ENCODE data around the gene KRTAP17-1. TPM values are rescaled to one million over a fixed set of nuclear protein-coding genes. Genes with fewer than 3 reads are reported as not detected.
"Not testable (repeated sequence)": the region's sequence is repeated elsewhere in the genome, so short reads cannot be mapped to it uniquely, and the experiment has no call there.

The KRTAP17-1 gene
- total RNA-seq, result not detected

GRCh38 chr17:41315204-41315794 is at the start of gene KRTAP17-1:
KRTAP17-1 (minus strand) TSS chr17:41315710; CDS start chr17:41315650, 60 bp downstream.
- Histone ChIP-seq H3K27ac (no peak within 1 kb of the TSS), H3K4me1 (no peaks in the 10 kb centered on the region), H3K4me3 (no peak within 1 kb of the TSS), H3K27me3 (no peaks in the 10 kb centered on the region), H3K9me3 (peaks cover 0 to 3% (median 0%) of the 10 kb centered on the region in 4 donors), H3K36me3 (no peaks in the 10 kb centered on the region)
- DNase-seq, result no peak
- TF ChIP-seq, protein P1, sequence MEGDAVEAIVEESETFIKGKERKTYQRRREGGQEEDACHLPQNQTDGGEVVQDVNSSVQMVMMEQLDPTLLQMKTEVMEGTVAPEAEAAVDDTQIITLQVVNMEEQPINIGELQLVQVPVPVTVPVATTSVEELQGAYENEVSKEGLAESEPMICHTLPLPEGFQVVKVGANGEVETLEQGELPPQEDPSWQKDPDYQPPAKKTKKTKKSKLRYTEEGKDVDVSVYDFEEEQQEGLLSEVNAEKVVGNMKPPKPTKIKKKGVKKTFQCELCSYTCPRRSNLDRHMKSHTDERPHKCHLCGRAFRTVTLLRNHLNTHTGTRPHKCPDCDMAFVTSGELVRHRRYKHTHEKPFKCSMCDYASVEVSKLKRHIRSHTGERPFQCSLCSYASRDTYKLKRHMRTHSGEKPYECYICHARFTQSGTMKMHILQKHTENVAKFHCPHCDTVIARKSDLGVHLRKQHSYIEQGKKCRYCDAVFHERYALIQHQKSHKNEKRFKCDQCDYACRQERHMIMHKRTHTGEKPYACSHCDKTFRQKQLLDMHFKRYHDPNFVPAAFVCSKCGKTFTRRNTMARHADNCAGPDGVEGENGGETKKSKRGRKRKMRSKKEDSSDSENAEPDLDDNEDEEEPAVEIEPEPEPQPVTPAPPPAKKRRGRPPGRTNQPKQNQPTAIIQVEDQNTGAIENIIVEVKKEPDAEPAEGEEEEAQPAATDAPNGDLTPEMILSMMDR (IDR thresholded peaks at IDR 0.05), result no peak
- TF ChIP-seq POLR2A (IDR thresholded peaks at IDR 0.05), result no peak

GRCh38 chr17:41363881-41364280 is 48.4 kb upstream of the KRTAP17-1 start:
- Histone ChIP-seq H3K4me3 (no peak overlapping the region), H3K27me3 (no peaks in the 10 kb centered on the region), H3K4me1 (no peaks in the 10 kb centered on the region), H3K9me3 (no peaks in the 10 kb centered on the region), H3K27ac (no peak overlapping the region), H3K36me3 (no peaks in the 10 kb centered on the region)
- no peak for DNase-seq
- TF ChIP-seq, protein P1 (IDR thresholded peaks at IDR 0.05), result no peak
- no peak for TF ChIP-seq POLR2A (IDR thresholded peaks at IDR 0.05)

- Histone ChIP-seq H3K27ac (no peak overlapping the region), H3K36me3 (no peaks in the 10 kb centered on the region), H3K27me3 (no peaks in the 10 kb centered on the region), H3K9me3 (no peaks in the 10 kb centered on the region), H3K4me3 (no peak overlapping the region), H3K4me1 (no peaks in the 10 kb centered on the region)
- DNase-seq, result no peak
- no peak for TF ChIP-seq POLR2A (IDR thresholded peaks at IDR 0.05)
These were observed 44.9 kb upstream of the KRTAP17-1 start for GRCh38 chr17:41360296-41360995.

- Histone ChIP-seq H3K27ac (no peak overlapping the region), H3K9me3 (no peaks in the 10 kb centered on the region), H3K4me3 (no peak overlapping the region), H3K36me3 (no peaks in the 10 kb centered on the region), H3K27me3 (no peaks in the 10 kb centered on the region), H3K4me1 (no peaks in the 10 kb centered on the region)
- TF ChIP-seq, protein P1 (IDR thresholded peaks at IDR 0.05), result no peak
- no peak for TF ChIP-seq POLR2A (IDR thresholded peaks at IDR 0.05)
- DNase-seq, result no peak
These were observed 39.0 kb upstream of the KRTAP17-1 start for GRCh38 chr17:41354536-41354935.

DNA sequence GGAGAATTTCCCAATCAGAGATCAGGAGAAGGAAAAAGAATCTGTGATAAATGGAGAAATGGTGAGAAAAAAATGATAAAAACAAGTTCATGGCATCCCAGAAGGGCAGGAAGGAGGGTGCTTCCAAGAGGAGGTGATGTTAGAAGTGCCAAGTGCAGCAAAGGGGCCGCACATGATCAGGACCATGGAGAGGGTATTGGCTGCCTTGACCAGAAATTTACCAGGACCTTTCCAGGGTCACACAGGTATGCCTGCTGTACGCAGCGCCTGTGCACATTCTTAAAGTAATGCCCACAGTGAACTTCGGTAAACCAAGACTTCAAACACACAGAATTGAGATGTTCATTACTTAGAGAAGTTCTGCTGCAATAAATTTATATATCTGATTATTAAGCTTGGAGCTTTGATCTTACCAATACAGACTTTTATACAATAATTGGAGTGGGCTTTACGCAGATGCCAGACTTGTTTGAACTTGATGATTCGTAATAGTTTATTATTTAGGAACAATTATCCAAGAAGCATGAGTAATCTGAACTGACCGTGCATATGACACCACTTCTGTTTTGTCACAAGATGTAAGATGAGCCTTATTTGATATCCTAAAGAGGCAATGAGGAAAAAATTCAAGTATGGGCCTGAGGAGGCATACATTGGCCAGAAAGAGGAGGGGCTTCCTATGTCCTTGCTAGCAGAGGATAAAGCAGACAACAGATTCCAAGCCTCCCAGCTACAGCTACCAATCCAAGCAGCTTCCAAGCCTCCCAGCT is 37.3 kb upstream of the KRTAP17-1 start:
- no peak overlapping the region for H3K4me3 ChIP-seq
- H3K27me3 ChIP-seq, result no peaks in the 10 kb centered on the region
- no peaks in the 10 kb centered on the region for H3K36me3 ChIP-seq
- no peaks in the 10 kb centered on the region for H3K9me3 ChIP-seq
- H3K27ac ChIP-seq, result no peak overlapping the region
- TF ChIP-seq, protein P1 (IDR thresholded peaks at IDR 0.05), result no peak
- no peak for TF ChIP-seq POLR2A (IDR thresholded peaks at IDR 0.05)
- no peaks in the 10 kb centered on the region for H3K4me1 ChIP-seq
- no peak for DNase-seq

DNA sequence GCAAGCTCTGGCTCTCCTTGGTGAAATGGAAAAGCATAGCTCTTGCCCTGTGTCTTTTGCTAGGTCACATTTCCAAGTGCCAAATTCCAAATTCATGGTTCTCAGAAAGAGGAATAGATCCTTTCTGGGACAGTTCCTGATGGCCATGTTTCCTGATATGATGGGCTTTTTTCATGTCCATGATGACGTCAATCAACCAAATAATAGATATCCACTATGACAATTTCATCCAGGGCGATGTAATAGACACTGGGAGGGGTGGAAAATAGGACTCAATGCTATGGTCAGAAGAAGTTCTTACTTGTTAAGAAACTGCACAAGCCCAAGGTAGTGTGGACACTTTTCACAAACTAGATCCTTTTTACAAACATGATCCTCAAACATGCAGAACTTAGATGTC is 35.7 kb upstream of the KRTAP17-1 start:
- Histone ChIP-seq H3K27ac (no peak overlapping the region), H3K27me3 (no peaks in the 10 kb centered on the region), H3K4me3 (no peak overlapping the region), H3K36me3 (no peaks in the 10 kb centered on the region), H3K4me1 (no peaks in the 10 kb centered on the region), H3K9me3 (no peaks in the 10 kb centered on the region)
- DNase-seq, result no peak
- no peak for TF ChIP-seq POLR2A (IDR thresholded peaks at IDR 0.05)
- TF ChIP-seq, protein P1 (IDR thresholded peaks at IDR 0.05), result no peak

DNA sequence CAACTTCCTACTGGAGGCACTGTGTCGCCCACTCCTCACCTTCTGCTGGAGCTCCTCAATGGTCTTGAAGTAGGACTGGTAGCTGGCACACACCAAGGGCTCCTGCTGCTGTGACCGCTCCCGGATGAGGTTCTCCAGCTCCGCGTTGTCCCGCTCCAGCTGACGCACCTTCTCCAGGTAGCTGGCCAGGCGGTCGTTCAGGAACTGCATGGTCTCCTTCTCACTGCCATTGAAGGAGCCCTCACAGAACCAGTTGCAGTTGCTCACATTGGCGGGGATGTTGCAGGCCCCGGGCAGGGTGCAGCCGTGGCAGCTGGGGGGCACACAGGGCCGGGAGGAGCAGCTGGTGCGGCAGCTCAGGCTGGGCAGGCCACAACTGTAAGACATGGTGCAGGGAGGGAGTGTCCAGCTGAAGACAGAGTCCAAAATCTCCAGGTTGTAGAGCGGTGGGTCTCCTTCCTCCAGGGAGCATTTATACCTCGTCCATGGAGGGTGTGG is 34.9 kb upstream of the KRTAP17-1 start, which contains the start of gene KRT33A:
Gene KRT33A, minus strand, starts transcription at position 448 of the 498 bp plus-strand sequence. Its CDS starts 61 bp downstream, at position 387.
- not testable (repeated sequence) for H3K4me3 ChIP-seq, H3K36me3 ChIP-seq, H3K9me3 ChIP-seq, H3K27ac ChIP-seq, H3K4me1 ChIP-seq, DNase-seq, H3K27me3 ChIP-seq
